Neural cell (in vitro differentiated cells): ENCODE results near the gene MYOM1.

Experiments used
- EP300 ChIP-seq: fragments of 450-650 bp; conservative IDR thresholded peaks from 2 replicates; pipeline ENCODE4 v1.6.1; 2014; ENCODE audit warnings: antibody characterized with exemption, mild to moderate bottlenecking, moderate library complexity; ENCODE audit not compliant: poor library complexity, severe bottlenecking
- EZH2 ChIP-seq: fragments of 200-600, 300-800 bp; shearing (Covaris generic), sonication (generic); IDR thresholded peaks from 2 replicates; pipeline ENCODE4 v1.6.1; 2014; ENCODE audit warnings: antibody characterized with exemption, low read length, borderline replicate concordance, mild to moderate bottlenecking; ENCODE audit not compliant: insufficient read depth, poor library complexity, severe bottlenecking
- MXI1 ChIP-seq: fragments of 450-650 bp; conservative IDR thresholded peaks from 2 replicates; pipeline ENCODE4 v1.6.1; 2014; ENCODE audit warnings: antibody characterized with exemption, mild to moderate bottlenecking; ENCODE audit not compliant: poor library complexity, severe bottlenecking
- POLR2AphosphoS5 ChIP-seq: IDR thresholded peaks from 2 replicates; pipeline ENCODE4 v1.6.1; 2012
- RAD21 ChIP-seq: fragments of 450-650 bp; conservative IDR thresholded peaks from 2 replicates; pipeline ENCODE4 v1.6.1; 2014; ENCODE audit warnings: antibody characterized with exemption, mild to moderate bottlenecking, moderate library complexity
- SMC3 ChIP-seq: fragments of 450-650 bp; conservative IDR thresholded peaks from 2 replicates; pipeline ENCODE4 v1.6.1; 2014; ENCODE audit warnings: antibody characterized with exemption, mild to moderate bottlenecking, moderate library complexity; ENCODE audit not compliant: poor library complexity
- TAF1 ChIP-seq: IDR thresholded peaks from 2 replicates; pipeline ENCODE4 v1.6.1; 2012; ENCODE audit warnings: low read depth
- TF ChIP-seq, protein P1 (sequence below): fragments of 450-650 bp; IDR thresholded peaks from 2 replicates; pipeline ENCODE4 v1.5.1; 2014; ENCODE audit warnings: antibody characterized with exemption, mild to moderate bottlenecking, moderate library complexity; ENCODE audit not compliant: poor library complexity, severe bottlenecking
- TF ChIP-seq, protein P2 (sequence below): IDR thresholded peaks from 2 replicates; pipeline ENCODE4 v1.6.1; 2012; ENCODE audit warnings: borderline replicate concordance

DNA sequence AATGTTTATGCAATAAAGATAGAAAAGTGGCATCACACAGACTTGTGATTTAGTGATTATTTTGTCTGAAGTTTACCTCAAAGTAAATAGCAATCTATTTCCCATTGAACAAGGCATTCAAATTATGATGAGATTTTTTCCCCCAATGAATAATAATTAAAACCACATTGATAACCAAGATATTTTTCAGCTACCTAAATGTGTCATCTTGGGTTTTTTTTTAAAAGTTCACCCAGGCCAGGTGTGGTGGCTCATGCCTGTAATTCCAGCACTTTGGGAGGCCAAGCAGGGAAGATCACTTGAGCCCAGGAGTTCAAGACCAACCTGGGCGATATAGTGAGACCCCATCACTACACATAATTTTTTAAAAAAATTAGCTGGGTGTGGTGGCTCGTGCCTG, 27.0 kb downstream of the MYOM1 start:
- TF ChIP-seq, protein P1, sequence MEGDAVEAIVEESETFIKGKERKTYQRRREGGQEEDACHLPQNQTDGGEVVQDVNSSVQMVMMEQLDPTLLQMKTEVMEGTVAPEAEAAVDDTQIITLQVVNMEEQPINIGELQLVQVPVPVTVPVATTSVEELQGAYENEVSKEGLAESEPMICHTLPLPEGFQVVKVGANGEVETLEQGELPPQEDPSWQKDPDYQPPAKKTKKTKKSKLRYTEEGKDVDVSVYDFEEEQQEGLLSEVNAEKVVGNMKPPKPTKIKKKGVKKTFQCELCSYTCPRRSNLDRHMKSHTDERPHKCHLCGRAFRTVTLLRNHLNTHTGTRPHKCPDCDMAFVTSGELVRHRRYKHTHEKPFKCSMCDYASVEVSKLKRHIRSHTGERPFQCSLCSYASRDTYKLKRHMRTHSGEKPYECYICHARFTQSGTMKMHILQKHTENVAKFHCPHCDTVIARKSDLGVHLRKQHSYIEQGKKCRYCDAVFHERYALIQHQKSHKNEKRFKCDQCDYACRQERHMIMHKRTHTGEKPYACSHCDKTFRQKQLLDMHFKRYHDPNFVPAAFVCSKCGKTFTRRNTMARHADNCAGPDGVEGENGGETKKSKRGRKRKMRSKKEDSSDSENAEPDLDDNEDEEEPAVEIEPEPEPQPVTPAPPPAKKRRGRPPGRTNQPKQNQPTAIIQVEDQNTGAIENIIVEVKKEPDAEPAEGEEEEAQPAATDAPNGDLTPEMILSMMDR, result no peak
- no peak for TF ChIP-seq MXI1
- TF ChIP-seq, protein P2, sequence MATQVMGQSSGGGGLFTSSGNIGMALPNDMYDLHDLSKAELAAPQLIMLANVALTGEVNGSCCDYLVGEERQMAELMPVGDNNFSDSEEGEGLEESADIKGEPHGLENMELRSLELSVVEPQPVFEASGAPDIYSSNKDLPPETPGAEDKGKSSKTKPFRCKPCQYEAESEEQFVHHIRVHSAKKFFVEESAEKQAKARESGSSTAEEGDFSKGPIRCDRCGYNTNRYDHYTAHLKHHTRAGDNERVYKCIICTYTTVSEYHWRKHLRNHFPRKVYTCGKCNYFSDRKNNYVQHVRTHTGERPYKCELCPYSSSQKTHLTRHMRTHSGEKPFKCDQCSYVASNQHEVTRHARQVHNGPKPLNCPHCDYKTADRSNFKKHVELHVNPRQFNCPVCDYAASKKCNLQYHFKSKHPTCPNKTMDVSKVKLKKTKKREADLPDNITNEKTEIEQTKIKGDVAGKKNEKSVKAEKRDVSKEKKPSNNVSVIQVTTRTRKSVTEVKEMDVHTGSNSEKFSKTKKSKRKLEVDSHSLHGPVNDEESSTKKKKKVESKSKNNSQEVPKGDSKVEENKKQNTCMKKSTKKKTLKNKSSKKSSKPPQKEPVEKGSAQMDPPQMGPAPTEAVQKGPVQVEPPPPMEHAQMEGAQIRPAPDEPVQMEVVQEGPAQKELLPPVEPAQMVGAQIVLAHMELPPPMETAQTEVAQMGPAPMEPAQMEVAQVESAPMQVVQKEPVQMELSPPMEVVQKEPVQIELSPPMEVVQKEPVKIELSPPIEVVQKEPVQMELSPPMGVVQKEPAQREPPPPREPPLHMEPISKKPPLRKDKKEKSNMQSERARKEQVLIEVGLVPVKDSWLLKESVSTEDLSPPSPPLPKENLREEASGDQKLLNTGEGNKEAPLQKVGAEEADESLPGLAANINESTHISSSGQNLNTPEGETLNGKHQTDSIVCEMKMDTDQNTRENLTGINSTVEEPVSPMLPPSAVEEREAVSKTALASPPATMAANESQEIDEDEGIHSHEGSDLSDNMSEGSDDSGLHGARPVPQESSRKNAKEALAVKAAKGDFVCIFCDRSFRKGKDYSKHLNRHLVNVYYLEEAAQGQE, result no peak
- TF ChIP-seq SMC3, result no peak
- TF ChIP-seq POLR2AphosphoS5, result no peak
- TF ChIP-seq EZH2, result no peak
- no peak for TF ChIP-seq RAD21
- TF ChIP-seq TAF1, result no peak
- TF ChIP-seq EP300, result no peak
